NOMO-1 treated with DMSO at 0.1 percent for 48 hours (cell line): Measurements from ENCODE around the gene LINGO4.
A peak's percentile ranks its signal among the peaks of the same experiment; 100 is the strongest.

ENCODE experiments used
- DNase-seq: peaks from one replicate; lab custom pipeline; 2025; ENCODE audit not compliant: unreplicated experiment; lab: John Stamatoyannopoulos, UW

LINGO4 gene

DNA sequence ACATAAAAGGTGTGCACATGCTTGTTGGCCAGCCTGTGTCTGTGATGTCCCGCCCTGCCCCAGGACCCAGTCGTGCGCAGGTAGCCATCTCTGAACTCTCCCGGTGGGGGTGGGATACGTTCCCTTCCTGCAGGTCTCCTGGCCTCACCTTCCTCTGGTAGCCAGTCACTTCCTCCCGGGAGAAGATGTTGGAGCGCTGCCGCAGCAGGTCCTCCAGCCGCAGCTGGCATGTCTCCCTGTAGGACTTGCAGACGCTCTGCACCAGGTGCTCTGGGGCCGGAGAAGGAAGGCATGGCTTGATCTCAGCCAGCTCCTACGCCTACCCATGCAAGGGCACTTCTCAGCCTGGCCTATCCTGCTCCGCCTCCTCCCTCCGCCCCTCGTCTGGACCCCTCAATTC, 9.2 kb upstream of the LINGO4 start:
- DNase-seq: no peak

DNA sequence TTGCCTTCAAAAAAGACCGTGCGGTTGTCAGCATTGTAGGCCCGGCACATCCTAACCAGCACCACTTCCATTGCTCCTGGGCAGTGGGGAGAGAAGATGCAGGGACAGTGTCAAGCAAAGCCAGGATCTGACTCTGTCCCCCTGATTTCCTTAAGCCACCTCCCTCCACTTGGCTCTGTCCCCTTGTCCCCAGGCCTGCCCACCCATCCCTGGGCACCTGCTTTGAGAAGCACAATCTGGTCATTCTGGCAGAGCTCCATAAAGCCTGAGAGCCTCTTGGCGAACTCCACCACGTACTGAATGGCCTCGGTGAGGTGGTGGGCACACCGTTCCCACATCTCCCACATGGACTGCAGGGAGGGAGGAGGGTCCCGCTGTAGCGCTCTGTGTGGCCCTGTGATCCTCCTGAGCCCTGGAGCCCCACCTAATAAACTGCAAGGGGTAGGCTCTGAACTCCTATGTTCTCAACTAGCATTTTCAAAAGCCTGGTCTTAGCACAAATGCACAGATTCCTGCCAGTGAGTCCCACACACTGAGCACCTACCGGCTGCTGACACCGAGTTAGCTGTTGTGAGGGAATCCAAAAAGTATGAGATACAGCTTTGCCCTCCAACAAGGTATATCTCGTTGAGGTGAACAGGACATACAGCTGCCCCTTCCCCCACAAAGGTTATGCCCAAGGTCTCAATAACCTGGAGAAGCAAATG, 8.2 kb upstream of the LINGO4 start:
- DNase-seq: no peak

DNA sequence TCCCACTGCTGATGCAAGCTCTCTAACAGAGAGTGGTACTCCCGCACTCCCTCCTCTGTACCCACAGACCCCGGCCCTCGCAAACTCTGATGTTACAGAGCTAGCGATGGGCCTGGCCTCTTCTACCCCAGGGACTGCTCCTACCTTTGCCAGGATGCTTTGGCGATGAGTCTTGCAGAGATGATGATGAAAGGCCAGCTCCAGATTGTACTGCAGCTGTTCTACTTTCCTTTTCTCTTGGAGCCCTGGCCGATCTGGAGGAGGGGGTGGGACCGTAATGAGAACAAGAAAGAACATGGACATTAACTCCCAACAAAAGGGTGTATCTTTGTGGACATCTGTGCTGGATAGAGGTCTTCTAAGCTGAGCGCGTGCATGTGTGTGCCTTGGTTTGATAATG, 6.0 kb upstream of the LINGO4 start:
- DNase-seq: no peak

DNA sequence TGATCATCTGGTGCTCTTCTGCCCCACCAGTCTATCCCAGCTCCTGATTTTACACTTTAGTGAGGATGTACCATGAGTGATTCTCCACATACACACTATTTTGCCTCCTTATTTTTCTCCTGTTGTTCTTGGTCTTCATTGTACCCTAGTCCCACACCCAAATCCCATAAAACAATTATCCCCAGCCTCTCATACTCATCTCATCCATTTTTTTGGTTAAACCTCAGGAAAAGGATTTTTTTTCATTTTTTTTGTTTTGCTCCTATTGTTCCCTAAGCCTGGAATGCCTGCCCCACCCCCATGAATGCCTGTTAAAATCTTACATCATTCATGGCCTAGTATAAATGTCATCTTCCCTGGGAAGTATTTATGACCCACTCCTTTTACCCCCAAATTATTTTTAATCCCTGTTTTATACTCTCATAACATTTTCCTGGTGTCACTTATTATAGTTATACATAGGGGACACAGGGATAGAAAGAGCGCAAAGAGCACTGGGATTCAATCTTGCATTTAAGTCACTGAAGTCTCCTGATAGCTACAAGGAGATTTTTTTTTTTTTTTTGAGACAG, 4.9 kb upstream of the LINGO4 start:
- no peak for DNase-seq

DNA sequence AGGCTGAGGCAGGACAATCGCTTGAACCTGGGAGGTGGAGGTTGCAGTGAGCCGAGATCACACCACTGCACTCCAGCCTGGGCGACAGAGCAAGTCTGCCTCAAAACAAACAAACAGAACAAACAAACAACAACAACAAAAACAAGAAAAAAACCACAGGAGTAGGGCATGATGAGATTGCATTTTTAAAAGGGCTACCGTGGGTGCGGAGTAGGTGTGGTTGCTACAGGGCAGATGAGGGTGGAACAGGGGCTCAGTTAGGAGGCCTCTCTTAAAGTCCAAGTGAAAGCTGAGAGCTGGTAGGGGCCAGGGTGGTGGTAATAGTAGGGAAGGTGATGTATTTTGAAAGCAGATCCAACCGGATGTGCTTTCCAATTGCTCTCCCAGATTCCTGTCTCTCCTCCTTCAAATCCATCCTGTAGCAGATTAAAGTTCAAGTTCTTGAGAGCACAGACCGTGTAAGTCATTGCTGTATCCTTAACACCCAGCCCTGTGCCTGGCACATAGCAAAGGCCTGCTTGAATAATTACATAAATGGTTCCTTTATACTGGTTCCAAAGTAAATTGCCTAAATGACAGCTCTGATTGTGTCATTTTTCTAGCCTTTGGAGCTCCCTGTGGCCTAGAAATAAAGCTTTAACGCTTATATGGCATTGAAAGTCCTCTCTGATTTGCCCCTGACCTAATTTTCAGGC, 4.2 kb upstream of the LINGO4 start:
- no peak for DNase-seq

DNA sequence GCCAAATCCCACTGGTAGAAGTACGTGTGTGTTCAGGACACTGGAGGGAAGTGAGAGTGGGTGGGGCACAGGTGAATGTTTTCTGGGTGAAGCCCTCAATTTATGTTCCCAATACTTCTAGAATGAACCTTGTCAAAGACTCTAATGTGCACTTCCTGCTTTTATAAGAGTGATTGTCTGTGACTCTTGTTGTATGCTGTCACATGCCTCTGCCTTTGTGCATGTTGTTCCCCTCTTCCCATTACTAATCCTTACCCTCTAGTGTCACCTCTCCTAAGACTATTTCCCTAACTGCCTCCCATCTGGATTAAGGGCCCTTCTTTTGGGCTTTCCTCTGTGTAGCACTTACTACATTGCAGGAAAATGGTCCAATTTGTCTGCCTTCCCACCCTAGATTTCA, 2.5 kb upstream of the LINGO4 start:
- no peak for DNase-seq

DNA sequence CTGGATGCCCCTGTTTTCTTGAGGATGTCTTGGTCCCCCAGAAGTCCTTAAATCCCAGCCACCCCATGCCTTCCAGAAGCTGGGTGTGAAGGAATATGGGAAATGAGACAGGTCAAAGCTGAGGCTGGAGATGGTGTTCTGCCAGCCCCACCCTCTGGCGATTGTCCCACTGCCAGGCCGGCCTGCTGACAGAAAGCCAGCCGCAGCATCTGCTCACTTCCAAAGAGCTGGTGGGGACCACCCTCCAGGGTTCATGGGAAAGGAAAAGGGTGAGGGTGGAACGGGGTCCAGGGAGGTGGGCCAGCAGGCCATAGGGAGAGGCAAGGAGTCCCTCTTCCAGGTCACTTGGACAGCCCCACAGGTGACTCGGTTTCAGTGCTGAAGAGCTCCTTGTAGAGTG, 1.9 kb upstream of the LINGO4 start:
- no peak for DNase-seq

GRCh38 chr1:151806170-151806569, 951 bp upstream of the LINGO4 start:
- DNase-seq: no peak

DNA sequence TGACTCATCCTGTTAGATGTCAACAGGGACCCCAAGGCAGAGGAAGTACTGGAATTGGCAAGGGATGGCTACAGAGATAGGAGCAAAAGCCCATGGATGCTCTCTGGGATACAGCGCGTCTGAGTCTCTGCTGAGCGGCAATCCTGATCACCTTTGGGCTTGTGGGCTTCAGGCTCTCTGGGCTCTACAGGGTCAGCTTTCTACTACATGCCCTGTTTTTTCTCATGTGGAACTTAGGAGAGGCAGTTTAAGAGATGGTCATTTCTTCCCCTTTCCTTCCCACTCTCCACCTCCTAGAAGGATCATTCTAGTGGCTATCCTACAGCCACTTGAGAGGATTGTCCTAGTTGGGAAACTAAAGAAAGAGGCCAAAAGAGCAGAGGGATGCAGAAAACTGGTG, 1.3 kb downstream of the LINGO4 start:
- DNase-seq: no peak

DNA sequence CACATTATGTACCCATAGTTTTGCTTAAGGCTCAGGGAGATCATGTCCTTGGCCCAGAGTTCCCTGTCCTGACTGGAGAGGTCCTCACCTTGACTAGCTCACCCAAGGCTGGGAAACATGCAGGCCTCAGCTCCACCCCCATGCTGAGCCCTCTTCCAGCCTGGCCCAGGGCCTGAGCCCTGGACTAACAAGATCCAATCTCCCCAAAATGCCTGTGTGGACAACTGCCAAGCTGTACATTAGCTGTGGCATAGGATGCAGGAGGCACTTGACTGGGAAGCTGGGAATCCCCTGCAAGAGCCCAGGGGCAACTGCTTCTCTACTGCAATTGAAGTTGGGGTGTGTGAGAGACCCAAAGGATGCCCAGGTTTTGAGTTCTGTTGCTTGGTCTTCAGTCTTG, 2.1 kb downstream of the LINGO4 start:
- DNase-seq: no peak

DNA sequence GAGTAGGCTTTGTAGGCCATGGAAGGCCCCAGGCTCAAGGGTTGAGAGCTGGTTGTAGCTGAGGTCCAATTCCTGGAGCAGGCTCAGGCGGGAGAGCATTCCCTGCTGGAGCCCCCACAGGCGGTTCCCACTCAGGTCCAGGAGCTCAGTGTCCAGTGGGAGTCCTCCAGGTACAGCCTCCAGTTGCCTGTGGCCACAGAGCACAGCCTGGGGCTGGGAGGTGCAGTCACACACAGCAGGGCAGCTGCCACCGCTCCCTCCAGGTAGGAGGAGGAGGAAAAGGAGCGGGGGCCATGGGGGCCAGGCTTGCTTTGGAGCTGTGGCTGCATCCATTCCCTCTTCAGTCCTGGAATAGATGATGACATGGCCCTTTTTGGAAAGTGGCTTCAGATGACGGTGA, 2.8 kb downstream of the LINGO4 start:
- DNase-seq: no peak

GRCh38 chr1:151801846-151802245, 3.4 kb downstream of the LINGO4 start:
- no peak for DNase-seq

DNA sequence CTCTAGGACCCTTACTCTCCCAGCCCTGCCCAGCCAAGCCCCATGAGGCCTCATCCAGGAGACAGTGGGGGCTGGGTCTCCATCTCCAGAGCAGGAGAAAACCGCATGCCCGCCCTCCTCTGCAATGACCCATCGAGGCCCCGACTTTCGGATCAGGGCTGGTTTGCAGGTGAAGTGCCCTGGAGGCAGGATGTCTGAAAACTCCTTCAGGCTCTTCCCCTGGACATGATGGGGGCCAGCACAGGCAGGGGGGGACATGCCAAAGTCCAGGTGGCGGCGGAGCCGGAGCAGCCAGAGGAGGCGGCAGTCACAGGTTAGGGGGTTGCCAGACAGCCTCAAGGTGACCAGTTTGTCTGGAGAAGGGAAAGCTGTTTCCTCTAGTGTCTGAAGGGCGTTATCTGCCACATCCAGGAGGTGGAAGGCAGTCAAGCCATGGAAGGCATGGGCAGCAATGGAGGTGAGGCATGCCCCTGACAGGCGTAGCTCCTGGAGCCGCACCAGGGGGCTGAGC, 3.9 kb downstream of the LINGO4 start:
- DNase-seq: no peak

DNA sequence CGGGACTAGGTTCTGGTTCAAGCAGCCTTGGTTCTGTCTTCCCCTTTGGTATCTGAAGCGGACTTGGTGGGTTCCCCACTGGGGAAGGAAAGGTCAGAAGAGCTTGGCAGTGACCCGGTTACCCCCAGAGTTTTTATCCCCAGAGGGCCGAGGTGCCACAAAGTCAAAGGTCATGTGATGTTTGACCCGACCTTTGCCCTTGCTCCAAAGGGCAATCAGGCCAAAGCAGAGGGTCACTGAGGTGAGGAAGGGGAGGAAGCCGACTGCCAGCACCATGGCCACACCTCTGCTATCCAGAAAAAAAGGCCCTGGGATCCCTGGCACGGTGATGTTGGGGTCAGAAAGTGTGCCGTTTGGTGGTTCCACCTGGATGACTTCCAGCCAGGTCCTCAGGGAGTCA, 4.4 kb downstream of the LINGO4 start:
- DNase-seq: no peak

GRCh38 chr1:151799179-151800022, 5.8 kb downstream of the LINGO4 start:
- no peak for DNase-seq

GRCh38 chr1:151798571-151798970, 6.6 kb downstream of the LINGO4 start:
- DNase-seq: no peak

GRCh38 chr1:151790940-151791651, 14.1 kb downstream of the LINGO4 start:
- peak; percentile 24 for DNase-seq

- peak; percentile 99 for DNase-seq
Observed at GRCh38 chr1:151790071-151790939, 14.9 kb downstream of the LINGO4 start, which contains the start of gene TDRKH. TDRKH (minus strand) TSS chr1:151790500; CDS start chr1:151783022, 7,478 bp downstream.

DNA sequence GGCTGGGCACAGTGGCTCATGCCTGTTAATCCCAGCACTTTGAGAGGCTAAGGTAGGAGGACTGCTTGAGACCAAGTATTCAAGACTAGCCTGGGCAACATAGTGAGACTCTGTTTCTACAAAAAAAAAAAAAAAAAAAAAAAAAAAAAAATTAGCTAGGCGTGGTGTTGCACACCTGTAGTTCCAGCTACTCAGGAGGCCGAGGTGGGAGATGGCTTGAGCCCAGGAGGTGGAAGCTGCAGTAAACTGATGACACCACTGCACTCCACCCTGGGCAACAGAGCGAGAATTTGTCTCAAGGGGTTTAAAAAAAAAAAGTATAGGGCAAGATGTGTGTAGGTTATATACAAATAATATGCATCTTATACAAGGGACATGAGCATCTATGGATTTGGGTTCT, 17.5 kb downstream of the LINGO4 start:
- no peak for DNase-seq

GRCh38 chr1:151783796-151784195, 21.4 kb downstream of the LINGO4 start:
- no peak for DNase-seq
